GM12892 (cell line): Measurements from ENCODE around the gene CARNS1.

Source experiments
- DNase-seq: peaks from one replicate; pipeline ENCODE4 v3.0.0; 2011; ENCODE audit not compliant: insufficient read length
- FAIRE-seq: peaks from 2 replicates; lab custom pipeline; 2011; peaks lifted over from hg19 to GRCh38; lab: Jason Lieb, UNC
- POLR2A ChIP-seq: IDR thresholded peaks from 2 replicates; pipeline ENCODE4 v1.6.1; 2011; ENCODE audit warnings: low read depth, low read length, control low read depth
- POLR2AphosphoS5 ChIP-seq: IDR thresholded peaks from 2 replicates; pipeline ENCODE4 v1.6.1; 2011; ENCODE audit warnings: low read depth, low read length, control low read depth
- TAF1 ChIP-seq: IDR thresholded peaks from 2 replicates; pipeline ENCODE4 v1.6.1; 2011; ENCODE audit warnings: low read depth, mild to moderate bottlenecking, control low read depth, low read length, borderline replicate concordance

CARNS1 gene

GRCh38 chr11:67378544-67378943 lies 36.9 kb upstream of the CARNS1 start:
- FAIRE-seq, result no peak
- no peak for DNase-seq
- no peak for TF ChIP-seq POLR2A
- TF ChIP-seq POLR2AphosphoS5, result no peak
- TF ChIP-seq TAF1, result no peak

DNA sequence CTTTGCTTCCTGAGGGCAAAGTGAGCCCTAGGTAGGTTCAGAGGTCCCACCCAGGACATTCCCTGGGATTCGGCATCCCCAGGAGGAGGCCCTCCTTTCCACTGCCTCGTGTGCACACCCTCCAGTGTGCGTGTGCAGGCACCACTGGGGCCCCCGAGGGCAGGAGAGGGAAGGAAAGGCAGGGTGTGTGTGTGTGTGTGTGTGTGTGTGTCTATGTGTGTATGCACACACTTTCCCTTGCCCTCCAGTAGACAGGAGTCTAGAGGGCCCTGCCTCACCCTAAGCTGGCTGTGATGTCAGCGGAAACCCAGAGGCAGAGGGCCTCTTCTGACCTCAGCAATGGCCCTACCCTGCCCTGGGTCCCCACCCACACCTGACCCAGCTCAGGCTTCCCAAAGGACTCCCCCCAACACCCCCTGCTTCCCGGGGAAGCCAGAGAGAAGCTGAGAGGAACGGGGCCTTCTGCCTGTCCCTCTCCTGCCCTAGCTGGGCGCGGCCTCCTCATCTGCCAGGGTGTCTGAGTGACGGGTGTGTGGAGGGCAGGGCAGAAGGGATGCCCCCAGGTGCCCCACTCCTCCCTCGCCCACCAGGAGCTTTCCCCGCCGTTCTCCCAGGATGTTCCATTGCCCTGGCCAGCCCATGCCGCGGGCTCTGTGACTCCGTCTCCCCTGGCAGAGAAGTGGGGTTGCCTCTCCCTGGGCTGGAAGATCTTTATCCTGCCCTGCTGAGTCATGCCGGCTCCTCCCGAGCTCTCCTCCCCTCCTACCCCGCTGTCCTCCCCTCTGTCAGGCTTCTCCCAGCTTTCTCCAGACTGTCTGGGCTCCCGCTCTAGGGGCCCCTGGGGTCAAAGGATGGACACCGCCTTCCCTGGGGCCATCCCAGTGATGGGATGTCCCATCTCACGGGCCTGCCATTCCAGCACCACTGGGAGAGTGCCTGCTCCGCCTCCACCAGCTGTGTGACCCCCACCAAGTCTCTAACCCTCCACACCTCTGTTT lies 36.1 kb upstream of the CARNS1 start:
- FAIRE-seq, result no peak
- DNase-seq, result no peak
- TF ChIP-seq TAF1 (no peak), POLR2AphosphoS5 (no peak), POLR2A (no peak)

GRCh38 chr11:67381244-67381972 lies 34.1 kb upstream of the CARNS1 start:
- no peak for DNase-seq
- peak; percentile 86 for FAIRE-seq
- TF ChIP-seq TAF1 (0 out of 2 replicates have a peak, but pooled peaks have one; percentile 23), POLR2A (0 out of 2 replicates have a peak, but pooled peaks have one; percentile 24), POLR2AphosphoS5 (no peak)

- DNase-seq (peak; percentile 74), FAIRE-seq (peak; percentile 96)
- TF ChIP-seq POLR2A, result no peak
- TF ChIP-seq TAF1, result no peak
- TF ChIP-seq POLR2AphosphoS5, result no peak
Measured at GRCh38 chr11:67382276-67383136, 33.0 kb upstream of the CARNS1 start.

GRCh38 chr11:67384851-67385366 lies 30.6 kb upstream of the CARNS1 start:
- DNase-seq (no peak), FAIRE-seq (no peak)

DNA sequence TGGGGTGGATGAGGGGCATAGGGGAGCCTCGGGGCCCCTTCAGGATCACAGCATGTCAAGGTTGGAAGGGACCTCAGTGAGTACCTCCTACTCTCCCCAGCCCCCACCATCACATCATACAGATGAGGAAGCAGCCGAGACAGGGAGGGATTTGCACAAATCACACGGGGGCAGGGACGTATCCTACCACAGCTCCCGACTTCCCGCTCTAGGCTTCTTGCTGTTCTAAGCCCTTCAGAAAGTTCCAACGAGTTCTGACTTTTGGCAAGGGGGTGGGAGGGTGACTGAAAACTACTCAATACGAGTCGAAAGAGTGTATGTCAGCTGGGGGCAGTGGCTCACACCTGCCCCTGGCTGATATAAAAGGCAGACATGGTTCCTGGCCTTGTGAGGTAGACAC lies 28.4 kb upstream of the CARNS1 start:
- DNase-seq (no peak), FAIRE-seq (no peak)
- TF ChIP-seq TAF1 (no peak), POLR2A (no peak), POLR2AphosphoS5 (no peak)

More at GRCh38 chr11:67384851-67385366, 30.6 kb upstream of the CARNS1 start:
- TF ChIP-seq TAF1 (no peak), POLR2A (no peak), POLR2AphosphoS5 (no peak)

DNA sequence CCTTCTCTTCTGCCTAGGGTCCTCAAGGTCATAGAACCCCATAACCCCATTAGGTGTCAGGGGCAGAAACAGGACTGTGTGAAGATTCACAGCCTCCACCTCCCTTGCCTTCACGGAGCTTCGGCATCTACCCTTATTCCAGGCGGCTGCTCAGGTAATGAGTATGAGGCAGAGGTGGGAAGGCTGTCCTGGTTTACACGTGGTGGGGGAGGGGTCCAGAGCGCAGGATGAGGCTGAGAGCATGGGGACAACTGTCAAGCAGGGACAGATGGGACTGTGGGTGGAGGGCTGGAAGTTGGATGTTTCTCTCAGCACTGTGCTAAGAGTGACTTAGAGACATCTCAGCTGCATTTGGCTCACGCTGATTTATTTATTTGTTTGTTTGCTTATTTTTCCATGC lies 28.0 kb upstream of the CARNS1 start:
- FAIRE-seq, result no peak
- no peak for DNase-seq
- no peak for TF ChIP-seq POLR2AphosphoS5
- TF ChIP-seq POLR2A, result no peak
- no peak for TF ChIP-seq TAF1

GRCh38 chr11:67389477-67389876 lies 26.0 kb upstream of the CARNS1 start:
- no peak for TF ChIP-seq POLR2A
- no peak for TF ChIP-seq POLR2AphosphoS5
- TF ChIP-seq TAF1, result no peak
- FAIRE-seq (peak; percentile 94), DNase-seq (no peak)

GRCh38 chr11:67390947-67391303 lies 24.6 kb upstream of the CARNS1 start:
- no peak for FAIRE-seq

More at GRCh38 chr11:67390947-67391303, 24.6 kb upstream of the CARNS1 start:
- no peak for TF ChIP-seq POLR2AphosphoS5
- no peak for TF ChIP-seq POLR2A
- no peak for TF ChIP-seq TAF1
- no peak for DNase-seq
